HT-29 (cell line): Measurements from ENCODE around the gene OR1F1. TPM values are rescaled to one million over a fixed set of nuclear protein-coding genes. Genes with fewer than 3 reads are reported as not detected.
"Not testable (repeated sequence)": the region's sequence is repeated elsewhere in the genome, so short reads cannot be mapped to it uniquely, and the experiment has no call there.

Experiments
- DNase-seq: peaks from one replicate; pipeline ENCODE4 v3.0.0-alpha.2; 2015; ENCODE audit warnings: low spot score
- total RNA-seq: library from RNA; depleted of rRNA; stranded (reverse); fragments of >200 nt; shearing (Covaris generic); gene quantifications from 2 replicates; pipeline ENCODE4 v1.2.3, GENCODE V29; 2014

OR1F1 gene
- total RNA-seq, 1 experiment from 2014 or later: not detected

GRCh38 chr16:3197694-3198333 is 9.8 kb downstream of the OR1F1 start:
- DNase-seq: not testable (repeated sequence)

- DNase-seq: peak; percentile 15
Observed at GRCh38 chr16:3198334-3199072, 10.5 kb downstream of the OR1F1 start.

- no peak for DNase-seq
Observed at GRCh38 chr16:3202903-3203539, 15.0 kb downstream of the OR1F1 start.

GRCh38 chr16:3205939-3206338 is 17.9 kb downstream of the OR1F1 start:
- DNase-seq: not testable (repeated sequence)

- DNase-seq: no peak
Observed at GRCh38 chr16:3207086-3207953, 19.3 kb downstream of the OR1F1 start.

GRCh38 chr16:3212006-3212405 is 24.0 kb downstream of the OR1F1 start:
- no peak for DNase-seq

GRCh38 chr16:3212567-3212966 is 24.6 kb downstream of the OR1F1 start:
- no peak for DNase-seq

- no peak for DNase-seq
Observed at GRCh38 chr16:3214904-3215600, 27.0 kb downstream of the OR1F1 start.

- no peak for DNase-seq
Observed at GRCh38 chr16:3215601-3216262, 27.7 kb downstream of the OR1F1 start.

GRCh38 chr16:3216263-3216640 is 28.2 kb downstream of the OR1F1 start:
- no peak for DNase-seq

- DNase-seq: no peak
Observed at GRCh38 chr16:3220839-3221238, 32.8 kb downstream of the OR1F1 start.

- DNase-seq: no peak
Observed at GRCh38 chr16:3223913-3224515, 36.0 kb downstream of the OR1F1 start.

- no peak for DNase-seq
Observed at GRCh38 chr16:3234543-3234856, 46.5 kb downstream of the OR1F1 start.

GRCh38 chr16:3234857-3235561 is 47.0 kb downstream of the OR1F1 start, which contains the start of gene ZNF200:
Gene ZNF200 (minus strand): TSS chr16:3235158. CDS start chr16:3233755, 1,403 bp downstream.
- DNase-seq: peak; percentile 96

GRCh38 chr16:3235856-3236669 is 48.1 kb downstream of the OR1F1 start:
- no peak for DNase-seq

GRCh38 chr16:3241761-3242160 is 53.8 kb downstream of the OR1F1 start:
- DNase-seq: no peak

- DNase-seq: no peak
Observed at GRCh38 chr16:3242709-3243108, 54.7 kb downstream of the OR1F1 start.

GRCh38 chr16:3243882-3244281 is 55.9 kb downstream of the OR1F1 start:
- DNase-seq: no peak

- DNase-seq: no peak
Observed at GRCh38 chr16:3246002-3246401, 58.0 kb downstream of the OR1F1 start.
